ENCODE data around the gene NKAPL.

- TF ChIP-seq EZH2phosphoT487 (IDR thresholded peaks at IDR 0.05; ENCODE audit: low read depth): no peak
- TF ChIP-seq CTCF (IDR thresholded peaks at IDR 0.05; ENCODE audit: low read depth, low read length): no peak
Measured at GRCh38 chr6:28232785-28233184, 26.3 kb upstream of the NKAPL start.
